ENCODE data around the gene FAM222A. TPM values are rescaled to one million over a fixed set of nuclear protein-coding genes. Genes with fewer than 3 reads are reported as not detected.

FAM222A gene
- total and polyA plus RNA-seq, 2 of the 8 experiments (the other 6 are each of a cell fraction or from before 2014, with no cell fraction given), result 0.94 to 1.1 TPM

- Histone ChIP-seq H4K91ac (replicated peaks; ENCODE audit: insufficient read length, low read length) (no peak overlapping the region), H3K79me1 (ENCODE audit: low read depth, low read length) (no peaks in the 10 kb centered on the region; the same call in 1 of the 2 replicates), H4K20me1 (replicated peaks in 1 of 2; ENCODE audit: control insufficient read depth in 1 of 2, insufficient read depth in 2 of 2, low read length in 2 of 2) (peaks cover 0 to 6% of the 10 kb centered on the region in 2 experiments), H2BK120ac (replicated peaks; ENCODE audit: low read depth, low read length) (no peak overlapping the region), H3K27ac (ENCODE audit: low read depth, low read length) (no peak overlapping the region), H3K56ac (replicated peaks; ENCODE audit: insufficient read length, low read depth, low read length) (no peak overlapping the region), H2BK5ac (ENCODE audit: low read depth, low read length) (no peak overlapping the region), H2AFZ (ENCODE audit: low read length) (no peak overlapping the region), H3K36me3 (ENCODE audit: control insufficient read depth in 2 of 4, insufficient read depth in 4 of 4, low read length in 3 of 4) (no peaks in the 10 kb centered on the region), H4K5ac (ENCODE audit: insufficient read length, low read depth, low read length) (no peak overlapping the region), H3K27me3 (replicated peaks in 1 of 4; ENCODE audit: control insufficient read depth in 3 of 4, extremely low read depth in 1 of 4, insufficient read depth in 3 of 4, low read length in 3 of 4) (no peaks in the 10 kb centered on the region), H3K4me2 (ENCODE audit: insufficient read depth in 1 of 2, low read depth in 2 of 2, low read length in 2 of 2) (no peak overlapping the region), H3K14ac (ENCODE audit: insufficient read length) (no peak overlapping the region), H3K23ac (ENCODE audit: insufficient read length) (no peak overlapping the region), H3K4me3 (ENCODE audit: extremely low read depth in 1 of 4, insufficient read depth in 2 of 4, low read depth in 3 of 4, low read length in 4 of 4) (no peak overlapping the region), H3K23me2 (ENCODE audit: low read depth, low read length) (peaks cover 4% of the 10 kb centered on the region; the same call in 1 of the 2 replicates), H2BK15ac (ENCODE audit: low read length) (no peak overlapping the region), H2AK5ac (ENCODE audit: low read depth, low read length) (no peak overlapping the region), H2BK12ac (ENCODE audit: low read depth, low read length) (no peak overlapping the region), H3K4ac (replicated peaks; ENCODE audit: insufficient read length, low read depth, low read length) (no peak overlapping the region), H2BK20ac (ENCODE audit: low read length) (no peak overlapping the region), H3K79me2 (ENCODE audit: control insufficient read depth in 1 of 2, insufficient read depth in 2 of 2, low read length in 2 of 2) (no peaks in the 10 kb centered on the region), H3K9ac (replicated peaks in 1 of 4; ENCODE audit: extremely low read depth in 1 of 4, low read depth in 3 of 4, low read length in 3 of 4) (no peak overlapping the region), H3K18ac (ENCODE audit: extremely low read depth, low read length) (no peak overlapping the region), H3K9me3 (ENCODE audit: insufficient read depth in 2 of 2, low read depth in 1 of 2, low read length in 1 of 2) (no peaks in the 10 kb centered on the region), H4K8ac (ENCODE audit: extremely low read depth, insufficient read depth, low read length) (no peak overlapping the region), H3K4me1 (replicated peaks in 1 of 4; ENCODE audit: control insufficient read depth in 3 of 4, insufficient read depth in 4 of 4, low read length in 3 of 4) (no peaks in the 10 kb centered on the region)
- no peak for DNase-seq (ENCODE audit: low read depth in 1 of 2, low spot score in 2 of 2)
- ChIA-PET CTCF (ENCODE audit: partially characterized antibody) (interaction anchor here (0.6 to 6.1 kb wide), 9 partner anchors 8 to 125 kb away, joined by 3 to 183 read pairs (median 14); partner anchors contain the start of gene GLTP), POLR2A (ENCODE audit: partially characterized antibody) (no interaction called here)
- no peak for FAIRE-seq
- 92% methylated on average over 3 of the region's 3 CpGs; no CpG with 5 or more reads in 1 of the 2 experiments for WGBS, 2 experiments (ENCODE audit: extremely low coverage in 1 of 2, insufficient coverage in 1 of 2, insufficient read length in 1 of 2, insufficient replicate concordance in 2 of 2, low coverage in 1 of 2, low lambda C conversion rate in 2 of 2, missing lambda C conversion rate in 1 of 2)
- TF ChIP-seq EGR1 (IDR thresholded peaks at IDR 0.05; ENCODE audit: borderline replicate concordance, low read depth, low read length) (no peak), TBP (IDR thresholded peaks at IDR 0.05; ENCODE audit: low read depth, low read length) (no peak), TAF7 (optimal IDR thresholded peaks at IDR 0.05; ENCODE audit: borderline replicate concordance, low read depth, low read length) (no peak), RFX5 (IDR thresholded peaks at IDR 0.05; ENCODE audit: borderline replicate concordance, low read depth, low read length) (no peak), SIN3A (conservative IDR thresholded peaks at IDR 0.05 in 1 of 2, IDR thresholded peaks at IDR 0.05 in 1 of 2; ENCODE audit: low read depth in 1 of 2, low read length in 2 of 2) (no peak), KDM5A (IDR thresholded peaks at IDR 0.05; ENCODE audit: low read length) (no peak), POLR2A (IDR thresholded peaks at IDR 0.05; ENCODE audit: control extremely low read depth in 1 of 2, low read depth in 2 of 2, low read length in 2 of 2) (no peak), CTCF (IDR thresholded peaks at IDR 0.05; ENCODE audit: control extremely low read depth in 1 of 3, insufficient read depth in 1 of 3, low read depth in 1 of 3, low read length in 3 of 3) (no peak), CEBPB (IDR thresholded peaks at IDR 0.05; ENCODE audit: low read depth, low read length) (no peak), KDM1A (IDR thresholded peaks at IDR 0.05; ENCODE audit: borderline replicate concordance, low read length) (no peak), ZNF274 (IDR thresholded peaks at IDR 0.05; ENCODE audit: borderline replicate concordance, extremely low read depth, low read length) (no peak), ATF3 (IDR thresholded peaks at IDR 0.05; ENCODE audit: insufficient read depth, low read depth, low read length) (no peak)
Measured at GRCh38 chr12:109803678-109804077, 90.1 kb downstream of the FAM222A start.
